Esophagus squamous epithelium (tissue), 5 donors: ENCODE results near the gene GXYLT1. TPM values are rescaled to one million over a fixed set of nuclear protein-coding genes. Genes with fewer than 3 reads are reported as not detected.
A peak's percentile ranks its signal among the peaks of the same experiment; 100 is the strongest.
"Not testable (repeated sequence)": the region's sequence is repeated elsewhere in the genome, so short reads cannot be mapped to it uniquely, and the experiment has no call there.

ENCODE experiments used
- DNase-seq: peaks from one replicate; lab custom pipeline; 2025; lab: John Stamatoyannopoulos, UW
- H3K27ac ChIP-seq, 4 donors: fragments of 200-600 bp; sonication (generic); one replicate each; pipeline ENCODE4 v1.5.1; 2016 to 2019; ENCODE audit warnings: mild to moderate bottlenecking in 1 of 4
- H3K27me3 ChIP-seq, 4 donors: fragments of 200-600 bp; sonication (generic); 1 replicate in 3 of 4; 2 replicates in 1 of 4; pipeline versions ENCODE4 v1.5.1 to v1.6.0; 2017 to 2021; ENCODE audit warnings: antibody characterized with exemption in 1 of 4
- H3K36me3 ChIP-seq, 3 donors: fragments of 200-600 bp; sonication (generic); one replicate each; pipeline ENCODE4 v1.5.1; 2016 to 2019
- H3K4me1 ChIP-seq, 3 donors: fragments of 200-600 bp; sonication (generic); one replicate each; pipeline ENCODE4 v1.5.1; 2017 to 2019
- H3K4me3 ChIP-seq, 4 donors: fragments of 200-600 bp; sonication (generic); 1 replicate in 3 of 4; 2 replicates in 1 of 4; pipeline ENCODE4 v1.5.1; 2016 to 2019; ENCODE audit warnings: mild to moderate bottlenecking in 2 of 4, moderate library complexity in 1 of 4
- H3K9me3 ChIP-seq, 3 donors: fragments of 200-600 bp; sonication (generic); one replicate each; pipeline ENCODE4 v1.5.1; 2016 to 2019
- CTCF ChIP-seq, 6 experiments: fragments of 450-650 bp in 4 of 6; fragments of 200-600 bp in 2 of 6; sonication (generic) in 2 of 6; IDR thresholded peaks; one replicate each; pipeline ENCODE4 v1.5.1; 2016 to 2019; ENCODE audit warnings: antibody characterized with exemption in 6 of 6, mild to moderate bottlenecking in 4 of 6, moderate library complexity in 4 of 6
- POLR2A ChIP-seq, 4 donors: fragments of 450-650 bp; IDR thresholded peaks; one replicate each; pipeline ENCODE4 v1.6.1; 2017; ENCODE audit warnings: antibody characterized with exemption in 4 of 4, mild to moderate bottlenecking in 4 of 4, moderate library complexity in 3 of 4
- WGBS, 2 donors: methylation state at CpG; one replicate each; pipeline ENCODE4 v1.1.5; 2018; 5-methylcytosine and 5-hydroxymethylcytosine counted together
- intact Hi-C: fragments of 100-400 bp; cut with DNase I; formaldehyde crosslinking; loops from one replicate; pipeline ENCODE4 v1.15.0; 2022
- total RNA-seq, 4 donors: library from RNA; depleted of rRNA; stranded (reverse); fragments of >200 nt; gene quantifications; one replicate each; pipeline ENCODE4 v1.1.0, GENCODE V29; 2016
- donor health status: DM: yes; HTN: yes; CAD: no.

The GXYLT1 gene
- 10 to 100 TPM in 1 of 4 donors, 1 to 10 TPM in 3; 6.8 to 14.1 (median 7.4) TPM for total RNA-seq

- peaks cover 7 to 47% (median 17%) of the 10 kb centered on the region in 3 donors for H3K4me1 ChIP-seq
- H3K27ac ChIP-seq: peak within 1 kb of the TSS; percentile 81 to 97 (median 91)
- H3K27me3 ChIP-seq: no peaks in the 10 kb centered on the region
- WGBS, 2 donors: no CpG with 5 or more reads among the region's 106 CpGs
- intact Hi-C loops: no loop called here
- peak within 1 kb of the TSS; percentile 52 to 98 (median 77) for H3K4me3 ChIP-seq
- H3K36me3 ChIP-seq: no peaks in the 10 kb centered on the region
- H3K9me3 ChIP-seq: no peaks in the 10 kb centered on the region
- TF ChIP-seq CTCF (IDR thresholded peaks at IDR 0.05) (peak in 1 of 6 experiments; percentile 2), POLR2A (IDR thresholded peaks at IDR 0.05) (peak in 2 of 4 donors; percentile 74 to 85)
- DNase-seq: peak; percentile 63
Measured at GRCh38 chr12:42144408-42145196, at the start of gene GXYLT1. Gene GXYLT1 (minus strand): TSS chr12:42144874. CDS start chr12:42144646, 228 bp downstream.

- 94 to 96% methylated on average over 4 to 6 of the region's 6 CpGs for WGBS, 2 donors
- no peaks in the 10 kb centered on the region for H3K27me3 ChIP-seq
- no peaks in the 10 kb centered on the region for H3K4me1 ChIP-seq
- no peaks in the 10 kb centered on the region for H3K9me3 ChIP-seq
- H3K4me3 ChIP-seq: no peak overlapping the region
- H3K27ac ChIP-seq: no peak overlapping the region
- DNase-seq: no peak
- no peak for TF ChIP-seq CTCF (IDR thresholded peaks at IDR 0.05)
- no peak for TF ChIP-seq POLR2A (IDR thresholded peaks at IDR 0.05)
- H3K36me3 ChIP-seq: peaks cover 0 to 47% (median 0%) of the 10 kb centered on the region in 3 donors
- intact Hi-C loops: no loop called here
Measured at GRCh38 chr12:42192686-42193085, 48.0 kb upstream of the GXYLT1 start.

DNA sequence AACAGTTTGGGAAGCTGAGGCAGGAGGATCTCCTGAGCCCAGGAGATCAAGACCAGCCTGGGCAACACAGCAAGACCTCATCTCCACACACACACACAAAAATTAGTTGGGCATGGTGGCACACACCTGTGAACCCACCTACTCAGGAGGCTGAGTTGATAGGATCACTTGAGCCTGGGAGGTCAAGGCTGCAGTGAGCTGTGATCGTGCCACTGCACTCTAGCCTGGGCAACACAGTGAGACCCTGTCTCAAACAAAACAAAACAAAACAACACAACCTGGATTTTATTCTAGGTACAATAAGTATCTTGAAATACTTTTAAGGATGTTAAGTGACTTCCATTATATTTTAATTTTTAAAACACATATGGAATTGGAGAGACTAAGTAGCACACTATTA, 47.6 kb upstream of the GXYLT1 start:
- no peak overlapping the region for H3K27ac ChIP-seq
- H3K27me3 ChIP-seq: no peaks in the 10 kb centered on the region
- intact Hi-C loops: no loop called here
- 100% methylated on average over 1 of the region's 1 CpG for WGBS, 2 donors
- no peaks in the 10 kb centered on the region for H3K4me1 ChIP-seq
- H3K4me3 ChIP-seq: no peak overlapping the region
- no peaks in the 10 kb centered on the region for H3K9me3 ChIP-seq
- TF ChIP-seq CTCF (IDR thresholded peaks at IDR 0.05) (no peak), POLR2A (IDR thresholded peaks at IDR 0.05) (no peak)
- no peak for DNase-seq
- peaks cover 0 to 45% (median 0%) of the 10 kb centered on the region in 3 donors for H3K36me3 ChIP-seq

- no peak for DNase-seq
- TF ChIP-seq CTCF (IDR thresholded peaks at IDR 0.05) (no peak), POLR2A (IDR thresholded peaks at IDR 0.05) (no peak)
- H3K27ac ChIP-seq: no peak overlapping the region
- H3K36me3 ChIP-seq: peaks cover 0 to 26% (median 0%) of the 10 kb centered on the region in 3 donors
- no peaks in the 10 kb centered on the region for H3K9me3 ChIP-seq
- H3K27me3 ChIP-seq: no peaks in the 10 kb centered on the region
- no peak overlapping the region for H3K4me3 ChIP-seq
- intact Hi-C loops: no loop called here
- H3K4me1 ChIP-seq: no peaks in the 10 kb centered on the region
Measured at GRCh38 chr12:42190376-42190775, 45.7 kb upstream of the GXYLT1 start.

DNA sequence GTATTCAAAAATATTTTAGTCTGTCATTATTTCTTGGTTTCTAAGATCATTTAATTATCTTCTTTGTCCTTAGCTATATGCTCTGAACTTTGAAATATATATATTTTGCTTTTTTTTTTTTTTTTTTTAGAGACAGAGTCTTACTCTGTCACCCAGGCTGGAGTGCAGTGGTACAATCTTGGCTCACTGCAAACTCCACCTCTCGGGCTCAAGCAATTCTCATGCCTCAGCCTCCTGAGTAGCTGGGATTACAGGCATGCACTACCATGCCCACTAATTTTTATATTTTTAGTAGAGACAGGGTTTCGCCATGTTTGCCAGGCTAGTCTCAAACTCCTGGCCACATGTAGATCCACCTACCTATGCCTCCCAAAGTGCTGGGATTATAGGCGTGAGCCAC, 43.6 kb upstream of the GXYLT1 start:
- H3K4me1 ChIP-seq, H3K9me3 ChIP-seq, DNase-seq, H3K4me3 ChIP-seq, intact Hi-C loops, H3K27ac ChIP-seq, H3K27me3 ChIP-seq: not testable (repeated sequence)
- peaks cover 0 to 19% (median 0%) of the 10 kb centered on the region in 3 donors for H3K36me3 ChIP-seq
- WGBS, 2 donors: 89 to 98% methylated on average over 3 of the region's 3 CpGs
